Keratinocyte (primary cell): ENCODE measurements around the gene PTPRN2.

Source experiments
- EZH2 ChIP-seq: IDR thresholded peaks from one replicate; pipeline ENCODE4 v1.6.1; 2012; ENCODE audit warnings: inconsistent platforms, mild to moderate bottlenecking, low read length, moderate library complexity
- TF ChIP-seq, protein P1 (sequence below), 3 experiments: IDR thresholded peaks in 1 of 3; conservative IDR thresholded peaks in 1 of 3; optimal IDR thresholded peaks in 1 of 3; 2 replicates in 2 of 3; 3 replicates in 1 of 3; pipeline versions ENCODE3 to v1.5.1; 2011; ENCODE audit warnings: low read length in 3 of 3, mild to moderate bottlenecking in 3 of 3, moderate library complexity in 2 of 3, control low read depth in 1 of 3, inconsistent platforms in 1 of 3; ENCODE audit not compliant: insufficient read depth in 2 of 3; ENCODE audit errors: extremely low read depth in 1 of 3

DNA sequence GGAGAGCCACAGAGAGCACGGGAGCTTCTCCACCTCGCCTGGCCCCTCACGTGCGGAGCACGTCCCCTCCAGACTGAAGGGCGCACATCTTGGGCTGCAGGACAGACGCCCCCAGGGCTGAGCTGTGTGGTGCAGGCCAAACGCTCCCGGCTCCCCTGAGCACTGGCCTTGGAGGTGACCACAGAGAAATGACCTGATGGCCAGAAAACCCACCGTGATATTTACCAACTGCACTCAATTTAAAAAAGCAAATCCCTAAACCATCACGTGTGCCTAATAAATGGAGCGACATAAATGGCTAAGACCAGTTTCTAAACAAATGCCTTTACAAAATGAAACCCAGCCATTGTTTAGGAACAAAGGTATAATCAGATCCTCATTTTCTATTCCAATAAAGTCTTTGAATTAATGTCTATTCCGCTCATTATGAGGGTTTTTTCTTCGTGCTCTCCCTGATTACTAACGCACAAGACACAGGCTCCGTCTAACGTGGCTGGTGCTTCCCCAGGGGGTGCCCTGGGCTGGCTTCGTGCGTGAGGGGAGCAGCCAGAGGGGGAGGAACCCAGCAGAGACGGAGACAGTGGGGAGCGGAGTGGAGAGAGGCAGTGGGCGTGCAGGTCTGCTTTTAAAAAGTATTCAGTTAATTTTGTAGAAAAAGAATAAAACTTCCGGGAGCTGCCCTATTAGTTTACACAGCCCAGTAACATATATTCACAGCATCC lies 1060.5 kb downstream of the PTPRN2 start:
- TF ChIP-seq, protein P1, sequence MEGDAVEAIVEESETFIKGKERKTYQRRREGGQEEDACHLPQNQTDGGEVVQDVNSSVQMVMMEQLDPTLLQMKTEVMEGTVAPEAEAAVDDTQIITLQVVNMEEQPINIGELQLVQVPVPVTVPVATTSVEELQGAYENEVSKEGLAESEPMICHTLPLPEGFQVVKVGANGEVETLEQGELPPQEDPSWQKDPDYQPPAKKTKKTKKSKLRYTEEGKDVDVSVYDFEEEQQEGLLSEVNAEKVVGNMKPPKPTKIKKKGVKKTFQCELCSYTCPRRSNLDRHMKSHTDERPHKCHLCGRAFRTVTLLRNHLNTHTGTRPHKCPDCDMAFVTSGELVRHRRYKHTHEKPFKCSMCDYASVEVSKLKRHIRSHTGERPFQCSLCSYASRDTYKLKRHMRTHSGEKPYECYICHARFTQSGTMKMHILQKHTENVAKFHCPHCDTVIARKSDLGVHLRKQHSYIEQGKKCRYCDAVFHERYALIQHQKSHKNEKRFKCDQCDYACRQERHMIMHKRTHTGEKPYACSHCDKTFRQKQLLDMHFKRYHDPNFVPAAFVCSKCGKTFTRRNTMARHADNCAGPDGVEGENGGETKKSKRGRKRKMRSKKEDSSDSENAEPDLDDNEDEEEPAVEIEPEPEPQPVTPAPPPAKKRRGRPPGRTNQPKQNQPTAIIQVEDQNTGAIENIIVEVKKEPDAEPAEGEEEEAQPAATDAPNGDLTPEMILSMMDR (optimal IDR thresholded peaks at IDR 0.05 in 1 of 3, IDR thresholded peaks at IDR 0.05 in 1 of 3, conservative IDR thresholded peaks at IDR 0.05 in 1 of 3; ENCODE audit: extremely low read depth in 1 of 3, insufficient read depth in 2 of 3, low read length in 3 of 3): no peak
- TF ChIP-seq EZH2: no peak
